ENCODE data around the gene STAT3. TPM values are rescaled to one million over a fixed set of nuclear protein-coding genes. Genes with fewer than 3 reads are reported as not detected.

Gene STAT3
- total and polyA plus RNA-seq, 2 of the 13 experiments (the other 11 are each of a cell fraction or from before 2014, with no cell fraction given), result 61.8 to 62.4 TPM

DNA sequence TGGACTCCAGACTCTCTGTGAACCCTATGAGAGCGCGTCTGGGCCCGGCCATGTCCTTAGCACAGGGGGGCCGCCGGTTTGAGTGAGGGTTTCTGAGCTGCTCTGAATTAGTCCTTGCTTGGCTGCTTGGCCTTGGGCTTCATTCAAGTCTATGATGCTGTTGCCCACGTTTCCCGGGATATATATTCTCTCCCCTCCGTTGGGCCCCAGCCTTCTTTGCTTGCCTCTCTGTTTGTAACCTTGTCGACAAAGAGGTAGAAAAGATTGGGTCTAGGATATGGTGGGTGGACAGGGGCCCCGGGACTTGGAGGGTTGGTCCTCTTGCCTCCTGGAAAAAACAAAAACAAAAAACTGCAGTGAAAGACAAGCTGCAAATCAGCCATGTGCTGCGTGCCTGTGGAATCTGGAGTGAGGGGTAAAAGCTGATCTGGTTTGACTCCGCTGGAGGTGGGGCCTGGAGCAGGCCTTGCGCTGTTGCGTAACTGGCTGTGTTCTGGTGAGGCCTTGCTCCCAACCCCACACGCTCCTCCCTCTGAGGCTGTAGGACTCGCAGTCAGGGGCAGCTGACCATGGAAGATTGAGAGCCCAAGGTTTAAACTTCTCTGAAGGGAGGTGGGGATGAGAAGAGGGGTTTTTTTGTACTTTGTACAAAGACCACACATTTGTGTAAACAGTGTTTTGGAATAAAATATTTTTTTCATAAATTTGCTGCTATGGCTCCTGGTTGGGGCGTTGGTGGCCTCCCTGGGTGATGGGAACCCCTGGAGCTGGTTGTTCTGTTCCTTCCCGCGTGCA lies 76.8 kb downstream of the STAT3 start (continued):
- no peak for TF ChIP-seq KAT2B (IDR thresholded peaks at IDR 0.05; ENCODE audit: borderline replicate concordance, low read depth, low read length)
- TF ChIP-seq MYNN (CRISPR knock-in tag; IDR thresholded peaks at IDR 0.05; ENCODE audit: low read depth), result 0 out of 2 replicates have a peak, but pooled peaks have one; percentile 69
- no peak; the same call in 1 of the 2 replicates for TF ChIP-seq ZNF235 (CRISPR knock-in tag; IDR thresholded peaks at IDR 0.05; ENCODE audit: borderline replicate concordance)
- TF ChIP-seq POGZ (CRISPR knock-in tag; IDR thresholded peaks at IDR 0.05), result peak; percentile 87
- no peak for TF ChIP-seq FOXA1 (IDR thresholded peaks at IDR 0.05)
- peak; percentile 35; the same call in 1 of the 2 replicates for TF ChIP-seq FOXA1 (CRISPR knock-in tag; IDR thresholded peaks at IDR 0.05)
- TF ChIP-seq ZNF441 (CRISPR knock-in tag; IDR thresholded peaks at IDR 0.05; ENCODE audit: borderline replicate concordance), result peak; percentile 92
- TF ChIP-seq NFYB (CRISPR knock-in tag; IDR thresholded peaks at IDR 0.05), result 0 out of 2 replicates have a peak, but pooled peaks have one; percentile 13
- no peak for TF ChIP-seq ZNF20 (CRISPR knock-in tag; IDR thresholded peaks at IDR 0.05)
- TF ChIP-seq, protein P1, sequence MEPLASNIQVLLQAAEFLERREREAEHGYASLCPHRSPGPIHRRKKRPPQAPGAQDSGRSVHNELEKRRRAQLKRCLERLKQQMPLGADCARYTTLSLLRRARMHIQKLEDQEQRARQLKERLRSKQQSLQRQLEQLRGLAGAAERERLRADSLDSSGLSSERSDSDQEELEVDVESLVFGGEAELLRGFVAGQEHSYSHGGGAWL (CRISPR knock-in tag; IDR thresholded peaks at IDR 0.05), result peak; percentile 85; the same call in 1 of the 2 replicates
- 0 out of 2 replicates have a peak, but pooled peaks have one; percentile 14 for TF ChIP-seq PHF21A (CRISPR knock-in tag; IDR thresholded peaks at IDR 0.05)
- TF ChIP-seq, protein P2, sequence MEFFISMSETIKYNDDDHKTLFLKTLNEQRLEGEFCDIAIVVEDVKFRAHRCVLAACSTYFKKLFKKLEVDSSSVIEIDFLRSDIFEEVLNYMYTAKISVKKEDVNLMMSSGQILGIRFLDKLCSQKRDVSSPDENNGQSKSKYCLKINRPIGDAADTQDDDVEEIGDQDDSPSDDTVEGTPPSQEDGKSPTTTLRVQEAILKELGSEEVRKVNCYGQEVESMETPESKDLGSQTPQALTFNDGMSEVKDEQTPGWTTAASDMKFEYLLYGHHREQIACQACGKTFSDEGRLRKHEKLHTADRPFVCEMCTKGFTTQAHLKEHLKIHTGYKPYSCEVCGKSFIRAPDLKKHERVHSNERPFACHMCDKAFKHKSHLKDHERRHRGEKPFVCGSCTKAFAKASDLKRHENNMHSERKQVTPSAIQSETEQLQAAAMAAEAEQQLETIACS (CRISPR knock-in tag; IDR thresholded peaks at IDR 0.05), result peak; percentile 46; the same call in 1 of the 2 replicates
- TF ChIP-seq NFYC (CRISPR knock-in tag; IDR thresholded peaks at IDR 0.05), result 0 out of 2 replicates have a peak, but pooled peaks have one; percentile 10
- peak; percentile 52 for TF ChIP-seq POLR2G (IDR thresholded peaks at IDR 0.05; ENCODE audit: low read depth, low read length)
- TF ChIP-seq NCOA1 (CRISPR knock-in tag; IDR thresholded peaks at IDR 0.05), result no peak; the same call in 1 of the 2 replicates
- TF ChIP-seq FIP1L1 (IDR thresholded peaks at IDR 0.05; ENCODE audit: borderline replicate concordance, insufficient read depth, low read depth, low read length), result no peak
- TF ChIP-seq, protein P3, sequence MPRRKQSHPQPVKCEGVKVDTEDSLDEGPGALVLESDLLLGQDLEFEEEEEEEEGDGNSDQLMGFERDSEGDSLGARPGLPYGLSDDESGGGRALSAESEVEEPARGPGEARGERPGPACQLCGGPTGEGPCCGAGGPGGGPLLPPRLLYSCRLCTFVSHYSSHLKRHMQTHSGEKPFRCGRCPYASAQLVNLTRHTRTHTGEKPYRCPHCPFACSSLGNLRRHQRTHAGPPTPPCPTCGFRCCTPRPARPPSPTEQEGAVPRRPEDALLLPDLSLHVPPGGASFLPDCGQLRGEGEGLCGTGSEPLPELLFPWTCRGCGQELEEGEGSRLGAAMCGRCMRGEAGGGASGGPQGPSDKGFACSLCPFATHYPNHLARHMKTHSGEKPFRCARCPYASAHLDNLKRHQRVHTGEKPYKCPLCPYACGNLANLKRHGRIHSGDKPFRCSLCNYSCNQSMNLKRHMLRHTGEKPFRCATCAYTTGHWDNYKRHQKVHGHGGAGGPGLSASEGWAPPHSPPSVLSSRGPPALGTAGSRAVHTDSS (CRISPR knock-in tag; conservative IDR thresholded peaks at IDR 0.05), result no peak
- no peak for TF ChIP-seq ZNF260 (CRISPR knock-in tag; IDR thresholded peaks at IDR 0.05; ENCODE audit: borderline replicate concordance, low read depth)
- no peak for TF ChIP-seq ZNF121 (CRISPR knock-in tag; IDR thresholded peaks at IDR 0.05)
- no peak for TF ChIP-seq NAIF1 (CRISPR knock-in tag; IDR thresholded peaks at IDR 0.05; ENCODE audit: borderline replicate concordance)
- TF ChIP-seq, protein P4, sequence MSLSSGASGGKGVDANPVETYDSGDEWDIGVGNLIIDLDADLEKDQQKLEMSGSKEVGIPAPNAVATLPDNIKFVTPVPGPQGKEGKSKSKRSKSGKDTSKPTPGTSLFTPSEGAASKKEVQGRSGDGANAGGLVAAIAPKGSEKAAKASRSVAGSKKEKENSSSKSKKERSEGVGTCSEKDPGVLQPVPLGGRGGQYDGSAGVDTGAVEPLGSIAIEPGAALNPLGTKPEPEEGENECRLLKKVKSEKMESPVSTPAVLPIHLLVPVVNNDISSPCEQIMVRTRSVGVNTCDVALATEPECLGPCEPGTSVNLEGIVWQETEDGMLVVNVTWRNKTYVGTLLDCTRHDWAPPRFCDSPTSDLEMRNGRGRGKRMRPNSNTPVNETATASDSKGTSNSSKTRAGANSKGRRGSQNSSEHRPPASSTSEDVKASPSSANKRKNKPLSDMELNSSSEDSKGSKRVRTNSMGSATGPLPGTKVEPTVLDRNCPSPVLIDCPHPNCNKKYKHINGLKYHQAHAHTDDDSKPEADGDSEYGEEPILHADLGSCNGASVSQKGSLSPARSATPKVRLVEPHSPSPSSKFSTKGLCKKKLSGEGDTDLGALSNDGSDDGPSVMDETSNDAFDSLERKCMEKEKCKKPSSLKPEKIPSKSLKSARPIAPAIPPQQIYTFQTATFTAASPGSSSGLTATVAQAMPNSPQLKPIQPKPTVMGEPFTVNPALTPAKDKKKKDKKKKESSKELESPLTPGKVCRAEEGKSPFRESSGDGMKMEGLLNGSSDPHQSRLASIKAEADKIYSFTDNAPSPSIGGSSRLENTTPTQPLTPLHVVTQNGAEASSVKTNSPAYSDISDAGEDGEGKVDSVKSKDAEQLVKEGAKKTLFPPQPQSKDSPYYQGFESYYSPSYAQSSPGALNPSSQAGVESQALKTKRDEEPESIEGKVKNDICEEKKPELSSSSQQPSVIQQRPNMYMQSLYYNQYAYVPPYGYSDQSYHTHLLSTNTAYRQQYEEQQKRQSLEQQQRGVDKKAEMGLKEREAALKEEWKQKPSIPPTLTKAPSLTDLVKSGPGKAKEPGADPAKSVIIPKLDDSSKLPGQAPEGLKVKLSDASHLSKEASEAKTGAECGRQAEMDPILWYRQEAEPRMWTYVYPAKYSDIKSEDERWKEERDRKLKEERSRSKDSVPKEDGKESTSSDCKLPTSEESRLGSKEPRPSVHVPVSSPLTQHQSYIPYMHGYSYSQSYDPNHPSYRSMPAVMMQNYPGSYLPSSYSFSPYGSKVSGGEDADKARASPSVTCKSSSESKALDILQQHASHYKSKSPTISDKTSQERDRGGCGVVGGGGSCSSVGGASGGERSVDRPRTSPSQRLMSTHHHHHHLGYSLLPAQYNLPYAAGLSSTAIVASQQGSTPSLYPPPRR (CRISPR knock-in tag; IDR thresholded peaks at IDR 0.05; ENCODE audit: borderline replicate concordance), result peak; percentile 59; the same call in 1 of the 2 replicates
- no peak for TF ChIP-seq ZNF773 (CRISPR knock-in tag; IDR thresholded peaks at IDR 0.05; ENCODE audit: borderline replicate concordance)
